GM18909 (cell line): Measurements from ENCODE around the gene LSM14A.
"Not testable (repeated sequence)": the region's sequence is repeated elsewhere in the genome, so short reads cannot be mapped to it uniquely, and the experiment has no call there.

Source experiments
- ATAC-seq: cut with Tn5 transposase; IDR thresholded peaks from one replicate; pipeline ENCODE4 v1.9.1; 2021; ENCODE audit warnings: mild to moderate bottlenecking; ENCODE audit not compliant: unreplicated experiment, poor library complexity

LSM14A gene

DNA sequence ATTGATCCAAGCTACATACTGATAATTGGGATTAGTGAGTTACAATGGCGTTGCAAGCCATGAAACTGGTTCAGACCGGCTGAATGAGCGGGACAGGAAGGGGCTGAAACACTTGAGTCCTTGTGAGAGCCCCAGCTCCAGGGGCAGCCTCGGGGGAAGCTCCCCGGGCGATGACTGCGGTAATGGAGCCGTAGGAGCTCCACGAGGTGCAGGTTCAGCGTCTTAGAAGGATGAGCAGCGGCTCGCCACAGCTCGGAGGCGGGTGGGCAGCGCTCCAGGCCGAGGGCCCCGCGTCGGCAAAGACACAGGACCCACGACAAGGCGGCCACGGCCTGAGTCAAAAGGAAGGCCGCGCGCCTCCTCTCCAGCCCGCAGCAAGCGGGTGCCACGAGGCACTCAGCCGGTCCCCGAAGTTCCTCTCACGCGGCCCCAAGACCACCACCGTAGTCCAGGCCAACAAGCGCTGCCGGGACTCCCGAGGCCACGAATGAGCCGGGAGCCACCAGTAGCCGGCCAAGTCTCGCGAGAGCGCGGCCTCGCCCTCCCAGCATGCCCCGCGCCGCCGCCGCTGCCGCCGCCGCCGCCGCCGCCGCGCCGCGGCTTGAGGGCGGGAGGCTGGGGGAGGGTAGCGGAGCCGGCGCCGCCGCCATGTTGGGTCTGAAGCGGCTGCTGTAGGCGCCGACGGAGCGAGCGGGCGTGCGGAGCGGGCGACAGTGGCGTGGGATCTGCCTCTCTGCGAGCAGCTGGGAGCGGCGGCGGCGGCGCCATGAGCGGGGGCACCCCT is at the start of gene LSM14A:
LSM14A (plus strand) TSS at position 628 of the 784 bp plus-strand sequence; CDS start at position 767, 139 bp downstream.
- peak; percentile 72 for ATAC-seq

DNA sequence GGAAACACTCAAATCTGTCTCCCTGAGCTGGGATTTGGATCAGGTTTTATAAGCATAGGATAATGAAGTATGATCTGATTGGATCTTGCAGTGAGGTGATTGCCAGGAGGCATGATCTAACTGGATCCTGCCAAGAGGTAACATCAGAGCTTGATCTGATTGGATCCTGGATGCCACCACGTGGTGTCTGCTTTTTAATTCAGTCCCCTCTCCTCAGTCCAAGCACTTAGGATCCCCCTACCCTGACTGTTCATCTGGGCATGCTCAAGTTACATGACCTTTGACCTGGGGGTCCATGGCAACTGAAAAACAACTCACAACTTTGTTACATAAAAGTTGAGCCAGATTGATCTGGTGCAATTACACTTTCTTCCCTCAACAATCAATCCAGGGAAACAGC is 47.5 kb upstream of the LSM14A start:
- ATAC-seq: no peak

DNA sequence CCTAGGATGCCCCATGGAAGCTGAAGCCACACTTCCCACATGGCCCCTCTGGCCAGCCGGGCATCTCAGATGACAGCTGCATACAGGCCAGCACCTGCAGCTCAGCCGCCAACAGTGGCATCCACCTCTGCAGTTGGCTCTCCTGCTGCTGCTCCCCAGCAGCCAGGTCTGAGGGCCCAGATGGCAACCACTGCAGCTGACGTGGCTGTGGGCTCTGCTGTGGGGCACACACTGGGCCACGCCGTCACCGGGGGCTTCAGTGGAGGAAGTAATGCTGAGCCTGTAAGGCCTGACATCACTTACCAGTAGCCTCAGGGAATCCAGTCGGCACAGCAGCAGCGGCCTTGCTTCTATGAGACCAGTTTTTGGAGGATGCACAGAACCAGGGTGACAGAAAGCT is 45.3 kb upstream of the LSM14A start:
- no peak for ATAC-seq

DNA sequence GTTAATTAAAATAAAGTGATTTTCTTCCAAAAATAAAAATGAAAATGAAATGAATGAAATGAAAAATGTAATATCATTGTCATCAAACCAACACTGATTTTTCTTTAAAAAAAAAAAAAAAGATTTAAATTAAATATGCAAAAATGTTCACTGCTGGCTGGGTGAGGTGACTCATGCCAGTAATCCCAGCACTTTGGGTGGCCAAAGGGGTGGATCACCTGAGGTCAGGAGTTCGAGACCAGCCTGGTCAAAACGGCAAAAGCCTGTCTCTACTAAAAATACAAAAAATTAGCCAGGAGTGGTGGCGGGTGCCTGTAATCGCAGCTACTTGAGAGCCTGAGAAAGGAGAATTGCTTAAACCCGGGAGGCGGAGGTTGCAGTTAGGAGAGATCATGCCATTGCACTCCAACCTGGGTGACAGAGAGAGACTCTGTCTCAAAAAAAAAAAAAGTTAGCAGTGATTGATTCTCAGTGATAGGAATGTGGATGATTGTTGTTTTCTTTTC is 44.6 kb upstream of the LSM14A start:
- ATAC-seq: no peak

DNA sequence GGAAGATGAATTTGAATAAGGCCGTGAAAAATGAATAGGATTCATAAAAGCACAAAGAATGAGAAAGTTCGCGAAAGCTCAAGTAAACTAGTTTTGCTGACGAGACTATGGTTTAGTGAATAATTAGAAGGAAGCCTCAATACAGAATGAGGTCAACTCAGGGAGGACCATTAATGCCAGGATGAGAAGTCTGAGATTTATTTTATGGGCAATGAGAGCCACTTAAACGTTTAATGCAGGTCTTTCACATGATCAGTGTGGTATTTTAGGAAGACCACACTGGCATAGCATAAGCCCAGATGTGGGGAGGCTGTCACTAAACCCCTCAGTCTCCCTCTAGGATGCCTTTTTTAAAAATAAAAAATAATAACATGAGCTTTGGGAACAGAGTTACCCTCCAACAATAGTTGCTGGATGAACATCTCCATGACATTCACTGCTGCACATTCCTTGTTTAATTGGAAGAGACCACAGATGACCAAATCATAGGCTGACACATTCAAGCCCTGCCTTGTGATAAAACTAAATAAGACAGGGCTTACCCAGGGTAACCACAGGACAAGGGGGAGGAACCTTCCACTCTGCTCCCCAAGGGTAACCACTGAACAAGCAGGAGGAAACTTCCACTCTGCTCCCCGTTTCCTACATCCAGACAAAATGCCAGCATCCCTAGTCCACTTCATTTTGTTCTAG is 43.6 kb upstream of the LSM14A start:
- no peak for ATAC-seq

DNA sequence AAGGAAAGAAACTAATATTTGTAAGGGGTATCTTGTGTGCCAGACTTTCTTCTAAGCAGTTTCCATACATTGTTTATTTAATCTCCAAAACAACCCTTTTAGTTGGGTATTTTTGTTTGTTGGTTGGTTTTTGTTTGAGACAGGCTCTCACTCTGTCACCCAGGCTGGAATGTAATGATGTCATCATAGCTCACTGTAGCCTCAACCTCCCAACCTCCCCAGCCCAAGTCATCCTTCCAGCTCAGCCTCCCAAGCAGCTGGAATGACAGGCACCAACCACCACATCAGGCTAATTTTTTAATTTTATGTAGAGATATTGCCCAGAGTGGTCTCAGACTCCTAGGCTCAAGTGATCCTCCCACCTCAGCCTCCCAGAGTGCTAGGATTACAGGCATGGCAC is 41.2 kb upstream of the LSM14A start:
- no peak for ATAC-seq

DNA sequence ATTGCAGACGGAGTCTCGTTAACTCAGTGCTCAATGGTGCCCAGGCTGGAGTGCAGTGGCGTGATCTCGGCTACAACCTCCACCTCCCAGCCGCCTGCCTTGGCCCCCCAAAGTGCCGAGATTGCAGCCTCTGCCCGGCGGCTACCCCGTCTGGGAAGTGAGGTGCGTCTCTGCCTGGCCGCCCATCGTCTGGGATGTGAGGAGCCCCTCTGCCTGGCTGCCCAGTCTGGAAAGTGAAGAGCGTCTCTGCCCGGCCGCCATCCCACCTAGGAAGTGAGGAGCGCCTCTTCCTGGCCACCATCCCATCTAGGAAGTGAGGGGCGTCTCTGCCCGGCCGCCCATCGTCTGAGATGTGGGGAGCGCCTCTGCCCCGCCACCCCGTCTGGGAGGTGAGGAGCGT is 40.2 kb upstream of the LSM14A start:
- not testable (repeated sequence) for ATAC-seq

DNA sequence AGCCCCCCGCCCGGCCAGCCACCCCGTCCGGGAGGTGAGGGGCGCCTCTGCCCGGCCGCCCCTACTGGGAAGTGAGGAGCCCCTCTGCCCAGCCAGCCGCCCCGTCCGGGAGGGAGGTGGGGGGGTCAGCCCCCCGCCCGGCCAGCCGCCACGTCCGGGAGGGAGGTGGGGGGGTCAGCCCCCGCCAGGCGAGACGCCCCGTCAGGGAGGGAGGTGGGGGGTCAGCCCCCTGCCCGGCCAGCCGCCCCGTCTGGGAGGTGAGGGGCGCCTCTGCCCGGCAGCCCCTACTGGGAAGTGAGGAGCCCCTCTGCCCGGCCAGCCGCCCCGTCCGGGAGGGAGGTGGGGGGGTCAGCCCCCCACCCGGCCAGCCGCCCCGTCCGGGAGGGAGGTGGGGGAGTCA is 39.6 kb upstream of the LSM14A start:
- ATAC-seq: not testable (repeated sequence)

DNA sequence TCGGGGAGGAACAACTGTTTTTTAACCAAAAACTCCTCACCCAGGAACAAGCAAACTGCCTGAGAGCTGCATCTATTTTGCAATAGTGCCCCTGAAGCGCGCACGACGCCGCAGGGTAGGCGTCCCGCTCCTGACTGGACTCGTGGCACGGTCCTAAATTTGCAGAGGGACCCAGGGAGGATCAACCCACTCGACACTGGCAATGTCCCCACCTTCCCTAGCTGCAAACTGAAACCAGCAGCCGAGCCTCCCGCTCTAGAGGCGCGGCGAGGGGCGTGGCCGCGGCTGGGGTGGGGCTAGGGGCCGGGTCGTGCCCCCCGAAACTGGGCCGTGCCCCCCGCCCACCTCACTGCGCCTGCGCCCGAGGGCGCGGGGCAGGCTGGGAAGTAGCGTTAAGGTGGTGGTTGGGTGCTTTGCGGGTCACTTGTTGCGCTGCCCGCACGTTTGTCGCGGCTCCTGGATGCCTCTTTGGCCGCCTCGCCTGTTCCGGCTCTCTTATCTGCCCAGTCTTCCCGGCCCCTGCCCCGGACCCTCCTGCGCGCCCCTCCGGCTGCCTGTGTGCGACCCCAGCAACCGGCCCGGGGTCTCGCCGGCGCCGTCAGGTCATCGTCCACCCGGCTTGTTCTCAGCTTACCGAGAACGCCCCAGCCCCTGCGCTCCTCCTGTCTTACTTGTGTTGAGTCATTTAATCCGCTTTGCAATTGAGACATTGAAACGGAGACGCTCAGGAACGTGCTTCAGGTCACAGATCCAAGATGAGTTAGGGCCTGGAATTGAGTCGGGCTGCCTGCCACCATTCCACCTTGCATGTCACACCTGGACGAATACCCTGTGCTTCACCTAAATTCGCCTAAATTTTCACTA is 37.9 kb upstream of the LSM14A start:
- peak; percentile 95 for ATAC-seq

DNA sequence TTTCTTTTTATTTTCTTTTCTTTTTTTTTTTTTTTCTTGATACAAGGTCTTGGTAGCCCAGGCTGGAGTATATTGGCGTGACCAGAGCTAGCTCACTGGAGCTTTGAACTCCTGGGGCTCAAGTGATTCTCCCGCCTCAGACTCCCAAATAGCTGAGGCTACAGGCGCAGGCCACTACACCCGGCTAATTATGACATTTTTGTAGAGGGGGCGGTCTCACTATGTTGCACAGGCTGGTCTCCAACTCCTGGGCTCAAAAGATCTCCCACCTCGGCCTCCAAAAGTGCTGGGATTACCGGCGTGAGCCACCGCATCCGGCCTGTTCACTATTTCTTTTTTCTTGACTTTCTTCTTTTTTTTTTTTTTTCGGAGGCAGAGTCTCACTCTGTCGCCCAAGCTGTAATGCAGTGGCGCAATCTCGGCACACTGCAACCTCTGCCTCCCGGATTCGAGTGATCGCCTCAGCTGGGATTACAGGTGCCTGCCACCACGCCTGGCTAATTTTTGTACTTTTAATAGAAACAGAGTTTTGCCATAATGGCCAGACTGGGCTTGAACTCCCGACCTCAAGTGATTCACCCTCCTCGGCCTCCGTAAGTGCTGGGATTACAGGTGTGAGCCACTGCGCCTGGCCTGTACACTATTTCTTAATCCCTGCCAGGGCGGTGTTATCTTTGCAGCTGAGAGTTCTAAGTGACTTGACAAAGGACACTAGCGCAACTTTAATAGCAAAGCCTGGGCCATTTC is 37.1 kb upstream of the LSM14A start:
- no peak for ATAC-seq

DNA sequence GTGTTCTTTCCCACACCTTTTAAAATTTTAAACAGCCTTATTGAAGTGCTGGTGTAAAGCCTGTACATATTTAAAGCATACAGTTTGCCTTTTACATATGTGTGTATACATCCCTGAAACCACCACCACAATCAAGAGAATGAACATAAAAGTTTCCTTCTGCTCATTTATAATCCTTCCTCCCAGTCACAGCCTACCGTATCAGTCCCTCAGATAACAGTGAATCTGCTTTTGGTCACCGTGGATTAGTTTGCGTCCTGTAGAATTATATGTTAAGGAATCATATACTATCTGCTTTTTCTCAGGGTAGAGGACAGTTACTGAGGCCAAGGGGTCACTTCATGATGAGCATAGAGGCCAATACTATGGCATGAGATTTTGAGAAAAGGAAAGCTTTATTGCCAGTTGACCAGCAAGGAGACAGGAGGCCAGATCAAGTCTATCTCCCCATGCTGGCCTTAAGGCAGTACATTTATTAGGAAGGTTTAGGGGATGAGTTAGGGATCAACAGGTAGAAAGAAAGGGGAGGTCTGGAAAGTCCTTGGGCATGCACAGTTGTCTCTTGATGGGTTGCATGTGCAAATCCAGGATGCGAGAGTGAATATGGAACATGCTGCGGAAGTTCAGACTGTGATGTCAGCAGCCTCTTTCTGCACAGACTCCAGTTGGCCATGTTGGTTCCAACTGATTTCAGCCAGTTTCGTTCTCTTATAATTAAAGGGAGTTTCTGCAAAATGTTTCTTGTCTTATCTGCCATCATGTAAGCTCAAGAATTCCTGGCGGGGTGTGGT is 36.3 kb upstream of the LSM14A start:
- no peak for ATAC-seq

DNA sequence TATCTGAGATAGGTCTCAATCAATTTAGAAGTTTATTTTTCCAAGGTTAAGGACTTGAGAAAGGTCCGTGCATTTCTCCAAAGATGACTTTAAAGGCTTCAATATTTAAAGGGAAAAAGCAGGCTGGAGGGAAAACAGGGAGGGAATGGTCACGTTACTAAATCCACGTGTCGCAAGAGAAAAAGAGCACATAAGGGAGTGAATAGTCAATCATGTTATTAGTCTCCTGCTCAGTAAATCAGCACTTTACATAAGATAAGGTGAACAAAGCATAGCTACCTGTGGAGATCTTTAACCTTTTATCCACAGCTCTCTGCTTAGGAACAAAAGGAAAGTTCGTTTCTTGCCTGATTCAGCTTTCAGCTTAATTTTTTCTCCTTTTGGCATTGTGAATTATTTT is 31.3 kb upstream of the LSM14A start:
- no peak for ATAC-seq

DNA sequence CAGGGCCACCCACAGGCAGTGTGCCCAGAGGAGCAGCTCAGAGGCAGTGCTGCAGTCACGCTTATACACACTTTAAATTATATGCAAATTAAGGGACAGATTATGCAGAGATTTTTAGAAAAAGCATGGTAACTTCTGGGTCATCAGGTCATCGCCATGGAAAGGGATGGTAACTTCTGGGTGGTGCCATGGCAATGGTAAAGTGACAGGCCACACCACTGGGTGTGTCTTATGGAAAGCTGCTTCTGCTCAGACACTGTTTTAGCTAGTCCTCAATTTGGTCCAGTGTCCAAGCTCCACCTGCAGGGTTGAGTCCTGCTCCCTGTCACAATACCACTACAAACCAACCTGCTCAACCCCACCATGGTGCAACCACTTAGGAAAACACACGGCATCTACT is 29.9 kb upstream of the LSM14A start:
- no peak for ATAC-seq

DNA sequence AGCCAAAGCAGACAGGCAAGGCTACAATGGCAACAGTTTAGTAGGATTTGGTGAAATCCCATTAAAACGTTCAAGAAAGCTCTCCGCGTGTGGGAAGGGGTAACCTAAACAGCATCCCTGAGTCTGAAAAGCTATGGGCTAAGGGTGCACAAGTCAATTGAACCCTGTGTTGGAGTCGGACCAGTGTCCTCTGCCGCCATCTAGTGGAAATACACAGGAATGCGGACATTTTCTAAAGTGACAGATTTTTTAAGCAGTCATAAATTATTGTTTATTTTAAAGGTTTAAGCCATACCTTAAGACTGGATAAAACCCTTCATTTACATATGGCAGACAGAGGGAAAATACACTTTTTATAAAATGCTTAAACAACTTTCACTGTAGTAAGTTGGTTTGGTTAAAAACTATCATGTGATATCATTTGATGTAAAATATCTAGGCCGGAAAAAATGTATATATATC is 26.5 kb upstream of the LSM14A start:
- ATAC-seq: no peak

DNA sequence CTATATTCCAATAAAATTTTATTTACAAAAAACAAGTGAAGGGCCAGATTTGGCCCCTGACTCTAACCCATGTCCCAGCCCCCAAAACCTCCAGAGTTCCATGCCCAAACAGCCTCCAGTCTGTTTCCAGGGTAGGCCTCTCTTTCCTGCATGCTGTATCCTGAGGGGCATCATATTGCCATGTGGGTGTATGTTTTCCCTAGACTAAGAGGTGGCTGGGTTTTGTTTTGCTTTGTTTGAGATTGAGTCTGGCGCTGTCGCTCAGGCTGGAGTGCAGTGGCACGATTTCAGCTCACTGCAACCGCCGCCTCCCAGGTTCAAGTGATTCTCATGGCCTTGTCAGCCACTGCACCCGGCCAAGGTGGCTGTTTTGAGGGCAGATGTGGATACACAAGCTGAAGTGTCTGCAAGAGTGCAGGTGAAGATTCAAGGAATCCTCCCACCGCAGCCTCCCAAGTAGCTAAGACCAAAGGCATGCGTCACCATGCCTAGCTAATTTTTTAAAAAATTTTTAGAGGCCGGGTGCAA is 23.6 kb upstream of the LSM14A start:
- ATAC-seq: no peak

DNA sequence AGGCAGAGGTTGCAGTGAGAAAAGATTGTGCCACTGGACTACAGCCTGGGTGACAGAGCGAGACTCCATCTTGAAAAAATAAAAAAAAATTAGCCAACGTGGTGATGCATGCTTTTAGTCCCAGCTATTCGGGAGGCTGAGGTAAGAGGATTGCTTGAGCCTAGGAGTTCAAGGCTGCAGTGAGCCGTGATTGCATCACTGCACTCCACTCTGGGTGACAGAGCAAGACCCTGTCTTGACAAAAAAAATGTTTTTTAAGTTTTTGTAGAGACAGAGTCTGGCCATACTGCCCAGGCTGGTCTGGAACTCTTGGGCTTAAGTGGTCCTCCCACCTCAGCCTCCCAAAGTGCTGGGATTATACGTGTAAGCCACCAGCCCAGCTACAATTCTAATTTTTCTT is 22.4 kb upstream of the LSM14A start:
- no peak for ATAC-seq

DNA sequence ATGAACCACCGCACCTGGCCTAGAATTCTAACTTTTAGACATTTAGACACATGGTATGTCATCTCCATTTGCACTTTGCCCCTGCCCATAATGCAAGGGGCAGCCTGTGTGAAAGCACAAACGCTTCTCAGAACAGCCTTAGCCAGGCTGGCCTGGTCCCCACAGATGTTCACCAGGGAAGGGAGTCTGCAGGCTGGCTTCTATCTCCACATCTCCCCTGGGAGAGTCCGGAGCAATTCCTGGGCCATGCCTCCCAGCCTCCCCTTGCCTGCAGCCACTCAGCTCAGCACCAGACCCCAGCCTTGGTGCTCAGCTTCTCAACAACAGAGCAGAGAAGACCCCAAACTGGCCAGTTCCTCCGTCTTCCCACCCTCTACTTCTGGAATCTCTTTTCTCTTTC is 21.7 kb upstream of the LSM14A start:
- no peak for ATAC-seq

DNA sequence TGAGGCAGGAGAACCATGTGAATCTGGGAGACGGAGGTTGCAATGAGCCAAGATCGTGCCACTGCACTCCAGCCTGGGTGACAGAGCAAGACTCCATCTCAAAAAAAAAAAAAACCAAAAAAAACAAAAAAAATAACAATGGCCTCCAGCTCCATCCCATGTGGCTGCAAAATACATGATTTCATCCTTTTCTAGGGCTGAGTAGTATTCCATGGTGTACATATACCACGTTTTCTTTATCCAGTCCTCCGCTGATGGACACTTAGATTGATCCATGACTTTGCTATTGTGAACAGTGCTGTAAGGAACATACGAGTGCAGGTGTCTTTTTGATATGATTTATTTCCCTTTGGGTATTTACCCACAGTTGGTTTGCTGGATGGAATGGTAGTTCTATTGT is 20.9 kb upstream of the LSM14A start:
- no peak for ATAC-seq

DNA sequence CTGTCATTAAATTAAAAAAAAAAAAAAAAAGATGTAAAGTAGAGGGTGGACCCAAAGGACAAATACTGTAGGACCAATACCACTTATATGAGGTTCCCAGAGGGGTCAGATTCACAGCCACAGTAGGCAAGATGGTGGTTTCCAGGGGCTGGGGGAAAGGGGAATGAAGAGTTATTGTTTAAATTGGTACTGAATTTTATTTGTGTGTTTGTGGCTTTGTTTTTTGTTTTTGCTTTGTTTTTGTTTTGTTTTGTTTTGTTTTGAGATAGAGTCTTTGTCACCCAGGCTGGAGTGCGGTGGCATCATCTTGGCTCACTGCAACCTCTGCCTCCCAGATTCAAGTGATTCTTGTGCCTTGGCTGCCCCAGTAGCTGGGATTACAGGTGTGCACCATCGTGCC is 17.9 kb upstream of the LSM14A start:
- ATAC-seq: no peak
